GM19025 (cell line): ENCODE data around the gene BCORL1.

ENCODE experiments used
- ATAC-seq: cut with Tn5 transposase; IDR thresholded peaks from one replicate; pipeline ENCODE4 v1.9.1; 2021; ENCODE audit warnings: mild to moderate bottlenecking, low read depth, moderate library complexity; ENCODE audit not compliant: unreplicated experiment

Gene BCORL1

DNA sequence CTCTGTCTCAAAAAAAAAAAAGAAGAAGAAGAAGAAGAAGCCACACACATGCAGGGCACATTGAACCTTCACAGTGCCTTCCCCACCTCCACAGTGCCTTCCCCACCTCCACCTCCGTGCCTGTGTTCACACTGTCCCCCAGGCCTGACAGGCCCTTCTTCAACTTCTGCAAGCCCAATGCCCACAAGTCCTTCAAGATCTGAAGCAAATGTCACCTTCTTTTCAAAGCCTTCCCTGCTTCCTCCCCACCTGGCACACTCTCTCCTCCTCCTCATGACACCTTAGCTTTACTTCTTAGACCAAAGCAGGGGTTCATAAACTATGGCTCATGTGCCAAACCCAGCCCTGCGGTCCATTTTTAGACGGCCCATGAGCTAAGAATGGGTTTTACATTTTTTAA, 107.9 kb downstream of the BCORL1 start:
- ATAC-seq: no peak

GRCh38 chrX:130091980-130092522, 109.6 kb downstream of the BCORL1 start:
- ATAC-seq: peak; percentile 99

GRCh38 chrX:130093271-130093670, 110.8 kb downstream of the BCORL1 start:
- no peak for ATAC-seq

DNA sequence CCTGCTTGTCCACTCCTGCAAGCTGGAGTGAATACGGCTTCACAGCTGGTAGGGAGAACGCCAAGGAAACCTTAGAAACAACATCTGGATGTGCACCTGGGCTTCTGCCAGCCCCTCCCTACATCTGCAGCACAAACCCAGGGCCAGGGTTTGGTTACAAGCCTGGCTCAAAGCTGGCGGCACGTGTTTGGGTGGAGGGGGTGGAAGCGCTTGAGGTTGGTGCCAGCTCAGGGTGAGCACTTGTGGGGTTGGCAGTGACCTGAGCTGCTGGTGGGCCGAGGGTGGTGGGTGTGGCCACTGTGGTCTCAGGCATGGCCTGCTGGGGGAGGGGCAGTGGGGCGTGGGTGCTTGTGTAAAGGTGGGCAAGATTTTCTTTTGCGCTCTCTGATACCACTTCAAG, 112.3 kb downstream of the BCORL1 start:
- no peak for ATAC-seq

- no peak for ATAC-seq
Observed at GRCh38 chrX:130095249-130096030, 113.0 kb downstream of the BCORL1 start.

GRCh38 chrX:130097507-130098209, 115.2 kb downstream of the BCORL1 start:
- no peak for ATAC-seq

DNA sequence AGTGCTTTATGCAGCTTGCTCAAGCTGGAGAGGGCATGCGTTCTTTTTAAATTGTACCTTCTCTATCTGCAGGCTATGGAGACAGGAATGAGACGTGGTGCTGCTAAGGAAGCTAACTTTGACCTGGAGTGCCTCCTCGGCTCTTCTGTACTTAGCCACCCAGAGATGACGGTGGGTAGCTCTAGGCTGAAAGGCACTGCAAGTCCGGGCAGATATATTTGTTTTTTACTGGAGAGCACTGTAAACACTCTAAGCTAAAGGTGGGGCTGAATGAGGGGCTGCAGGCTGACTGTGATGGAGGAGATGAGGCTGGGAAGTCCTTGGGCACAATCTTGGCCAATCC, 115.7 kb downstream of the BCORL1 start:
- ATAC-seq: no peak

GRCh38 chrX:130100180-130100579, 117.7 kb downstream of the BCORL1 start:
- ATAC-seq: no peak

GRCh38 chrX:130103605-130104004, 121.2 kb downstream of the BCORL1 start:
- ATAC-seq: no peak

DNA sequence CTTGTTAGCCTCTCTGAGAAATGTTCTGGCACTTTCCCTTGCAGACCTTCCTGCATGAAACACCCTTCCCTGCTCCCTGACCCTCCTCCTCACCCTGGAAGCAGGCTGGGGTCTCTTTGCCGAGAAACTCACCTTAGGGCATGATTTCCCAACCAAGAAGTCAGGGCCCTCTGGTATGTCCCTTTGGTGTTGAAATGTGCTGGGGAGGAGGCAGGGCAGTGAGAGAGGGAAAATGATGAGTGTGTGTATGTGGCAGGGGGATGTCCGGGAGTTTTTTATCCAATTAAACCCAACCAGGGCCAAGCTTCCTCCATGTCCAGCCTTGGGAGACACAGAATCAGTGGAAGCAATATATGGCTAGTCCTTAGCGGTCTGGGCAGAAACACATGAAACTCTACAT, 122.8 kb downstream of the BCORL1 start:
- no peak for ATAC-seq

DNA sequence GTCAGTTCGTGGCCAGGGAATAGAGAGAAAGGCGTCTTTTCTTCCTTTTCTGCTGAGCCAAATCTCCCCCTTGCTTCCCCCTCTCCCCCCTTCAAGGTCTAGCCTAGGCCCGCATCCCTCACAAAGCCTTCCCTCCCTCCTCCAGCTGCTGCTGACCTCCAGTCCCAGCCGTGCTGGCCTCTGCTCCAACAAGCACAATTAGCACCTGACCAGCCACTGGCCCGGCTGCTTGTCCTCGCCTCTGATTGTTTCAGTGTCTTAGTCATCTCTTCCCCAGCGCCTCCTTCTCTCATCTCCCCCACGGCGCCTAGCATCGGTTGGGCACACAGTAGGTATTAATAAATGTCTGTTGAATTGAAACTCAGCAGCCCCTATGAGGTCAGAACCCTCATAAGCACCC, 123.6 kb downstream of the BCORL1 start:
- ATAC-seq: no peak
